ENCODE data around the gene APOC4. TPM values are rescaled to one million over a fixed set of nuclear protein-coding genes. Genes with fewer than 3 reads are reported as not detected.

The APOC4 gene
- total and polyA plus RNA-seq, 2 donors (not counting 1 experiment from before 2014, with no cell fraction given): not detected

DNA sequence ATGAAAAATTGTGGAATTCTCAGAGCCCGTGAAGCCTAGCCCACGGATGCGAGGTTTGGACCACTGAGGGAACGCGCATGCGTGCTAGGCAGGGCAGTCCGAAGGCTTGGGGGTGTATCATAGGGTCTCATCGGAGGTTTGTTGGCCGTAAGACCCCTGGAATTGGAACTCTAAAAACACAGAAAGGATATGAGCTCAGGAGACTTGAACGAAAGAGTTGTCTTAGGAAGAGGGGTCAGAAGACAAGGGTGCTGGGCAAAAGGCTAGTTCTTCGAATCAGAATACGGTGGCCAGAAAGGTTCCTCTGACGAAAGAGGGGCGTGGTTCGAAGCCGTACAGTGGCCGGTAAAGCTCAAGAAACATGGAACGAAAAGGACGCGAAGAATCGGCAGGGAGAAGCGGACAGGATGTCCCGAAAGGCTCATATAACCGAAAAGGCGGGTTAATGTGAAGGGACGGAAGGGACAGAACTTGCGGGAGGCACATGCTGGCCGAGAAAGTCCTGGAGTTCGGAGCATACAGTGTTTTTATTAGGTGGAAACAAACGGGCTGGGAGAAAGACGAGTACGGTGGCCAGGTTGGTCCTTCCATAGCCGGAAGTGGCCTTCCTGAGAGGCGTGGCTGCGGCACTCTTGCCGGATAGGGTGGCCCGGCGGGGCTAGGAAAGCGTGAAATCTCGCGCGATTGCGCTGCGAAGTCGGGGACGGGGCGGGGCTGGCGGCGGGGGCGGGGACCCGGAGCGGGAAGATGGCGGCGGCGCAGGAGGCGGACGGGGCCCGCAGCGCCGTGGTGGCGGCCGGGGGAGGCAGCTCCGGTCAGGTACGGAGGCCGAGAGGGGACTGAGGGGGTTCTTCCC lies 12.8 kb downstream of the APOC4 start, which contains the start of gene CLPTM1:
Gene CLPTM1, plus strand, starts transcription at position 732 of the 856 bp plus-strand sequence. Its CDS starts 16 bp downstream, at position 748.
- peaks cover 92% of the 10 kb centered on the region for H3K79me2 ChIP-seq (ENCODE audit: control insufficient read depth, insufficient read depth, low read length)
- peaks cover 46 to 56% of the 10 kb centered on the region in 2 donors for H3K4me1 ChIP-seq (ENCODE audit: control insufficient read depth in 2 of 2, insufficient read depth in 2 of 2, low read length in 2 of 2)
- ATAC-seq (ENCODE audit: low read depth): peak; percentile 88
- intact Hi-C loops (cut with micrococcal nuclease): loop anchor here (1.0 to 5.0 kb wide), 7 partner anchors 40 to 223 kb away; partner anchors contain the start of genes BLOC1S3, CLASRP and TRAPPC6A
- no peak for TF ChIP-seq EZH2 (IDR thresholded peaks at IDR 0.05; ENCODE audit: borderline replicate concordance, insufficient read depth, low read depth, low read length, poor library complexity, severe bottlenecking)
- TF ChIP-seq, protein P1, sequence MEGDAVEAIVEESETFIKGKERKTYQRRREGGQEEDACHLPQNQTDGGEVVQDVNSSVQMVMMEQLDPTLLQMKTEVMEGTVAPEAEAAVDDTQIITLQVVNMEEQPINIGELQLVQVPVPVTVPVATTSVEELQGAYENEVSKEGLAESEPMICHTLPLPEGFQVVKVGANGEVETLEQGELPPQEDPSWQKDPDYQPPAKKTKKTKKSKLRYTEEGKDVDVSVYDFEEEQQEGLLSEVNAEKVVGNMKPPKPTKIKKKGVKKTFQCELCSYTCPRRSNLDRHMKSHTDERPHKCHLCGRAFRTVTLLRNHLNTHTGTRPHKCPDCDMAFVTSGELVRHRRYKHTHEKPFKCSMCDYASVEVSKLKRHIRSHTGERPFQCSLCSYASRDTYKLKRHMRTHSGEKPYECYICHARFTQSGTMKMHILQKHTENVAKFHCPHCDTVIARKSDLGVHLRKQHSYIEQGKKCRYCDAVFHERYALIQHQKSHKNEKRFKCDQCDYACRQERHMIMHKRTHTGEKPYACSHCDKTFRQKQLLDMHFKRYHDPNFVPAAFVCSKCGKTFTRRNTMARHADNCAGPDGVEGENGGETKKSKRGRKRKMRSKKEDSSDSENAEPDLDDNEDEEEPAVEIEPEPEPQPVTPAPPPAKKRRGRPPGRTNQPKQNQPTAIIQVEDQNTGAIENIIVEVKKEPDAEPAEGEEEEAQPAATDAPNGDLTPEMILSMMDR (IDR thresholded peaks at IDR 0.05): no peak
- peak within 1 kb of the TSS; percentile 96 to 100 (median 98) for H3K4me3 ChIP-seq (ENCODE audit: control extremely low read depth in 1 of 5, extremely low read depth in 1 of 5, insufficient read depth in 1 of 5, low read depth in 2 of 5, low read length in 4 of 5)
- no peaks in the 10 kb centered on the region for H3K27me3 ChIP-seq (replicated peaks in 1 of 4; ENCODE audit: control extremely low read depth in 1 of 4, control insufficient read depth in 3 of 4, insufficient read depth in 4 of 4, low read length in 3 of 4)
- H3K9me3 ChIP-seq (ENCODE audit: control extremely low read depth in 1 of 3, control insufficient read depth in 2 of 3, insufficient read depth in 1 of 3, low read length in 2 of 3): no peaks in the 10 kb centered on the region
- peak; percentile 98 for DNase-seq
- H2AFZ ChIP-seq (ENCODE audit: insufficient read depth, low read depth, low read length, poor library complexity, severe bottlenecking): peak within 1 kb of the TSS; percentile 94
- Mint-ChIP-seq H3K27ac (peak within 1 kb of the TSS; percentile 94), H3K9me3 (ENCODE audit: insufficient read depth) (no peaks in the 10 kb centered on the region), H3K27me3 (no peaks in the 10 kb centered on the region), H3K4me3 (peak within 1 kb of the TSS; percentile 99), H3K4me1 (peaks cover 57% of the 10 kb centered on the region)
- peak within 1 kb of the TSS; percentile 99 for H3K4me2 ChIP-seq (replicated peaks; ENCODE audit: low read depth, low read length, poor library complexity, severe bottlenecking)
- peaks cover 35% of the 10 kb centered on the region for H4K20me1 ChIP-seq (ENCODE audit: control insufficient read depth, insufficient read depth, low read length, poor library complexity, severe bottlenecking)
- WGBS (ENCODE audit: insufficient coverage): under 1% methylated on average over 65 of the region's 65 CpGs
- ChIA-PET CTCF (interaction anchor here (0.7 to 2.1 kb wide), 13 partner anchors 9 to 953 kb away, joined by 3 to 7 read pairs (median 3); partner anchors contain the start of gene APOC2), POLR2A (interaction anchor here (0.5 to 1.5 kb wide), 9 partner anchors 39 to 532 kb away, joined by 3 to 10 read pairs (median 4); partner anchors contain the start of genes BLOC1S3, RELB, TOMM40 and TRAPPC6A)
- peak within 1 kb of the TSS; percentile 90 to 93 for H3K27ac ChIP-seq (ENCODE audit: low read length in 2 of 2)
- H3K9ac ChIP-seq (ENCODE audit: low read length): peak within 1 kb of the TSS; percentile 99
- H3K36me3 ChIP-seq (replicated peaks in 1 of 2; ENCODE audit: control extremely low read depth in 1 of 2, control insufficient read depth in 1 of 2, extremely low read depth in 1 of 2, insufficient read depth in 2 of 2, low read length in 1 of 2): peaks cover 0 to 8% of the 10 kb centered on the region in 2 experiments

Data from B cell (primary cell).